ENCODE measurements around the gene WNK3.

DNA sequence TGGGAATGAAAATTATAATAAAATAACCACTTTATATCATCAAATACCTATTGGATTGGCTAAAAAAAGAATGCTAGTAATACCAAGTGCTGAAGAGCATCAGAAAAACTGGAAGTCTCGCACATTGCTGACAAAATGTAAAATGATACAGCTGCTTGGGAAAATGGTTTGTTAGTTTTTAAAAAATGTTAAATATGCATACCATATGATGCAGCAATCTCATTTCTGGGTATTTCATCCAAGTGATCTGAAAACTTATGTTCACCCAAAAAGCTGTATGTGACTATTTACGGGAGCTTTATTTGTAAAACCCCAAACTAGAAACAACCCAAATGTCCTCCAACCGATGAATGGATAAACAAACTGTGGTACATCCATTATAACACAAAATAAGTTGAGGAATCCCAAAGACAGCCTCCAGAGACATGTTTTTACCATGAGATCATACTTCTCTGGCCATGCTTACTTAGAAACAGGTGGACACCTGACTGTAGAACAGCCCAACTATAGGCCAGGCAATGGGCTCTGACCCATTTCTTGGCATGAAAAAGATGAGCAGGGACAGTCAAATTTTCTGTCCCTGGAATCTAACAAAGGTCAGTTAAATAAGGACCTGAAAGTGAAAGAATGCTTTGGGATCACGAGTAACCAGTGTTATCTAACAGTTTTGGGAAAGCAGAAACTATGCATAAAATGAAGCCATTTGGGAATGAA is 127.3 kb downstream of the WNK3 start:
- no peak for TF ChIP-seq RBM22 (IDR thresholded peaks at IDR 0.05; ENCODE audit: low read depth, low read length, poor library complexity, severe bottlenecking)
- TF ChIP-seq, protein P1, sequence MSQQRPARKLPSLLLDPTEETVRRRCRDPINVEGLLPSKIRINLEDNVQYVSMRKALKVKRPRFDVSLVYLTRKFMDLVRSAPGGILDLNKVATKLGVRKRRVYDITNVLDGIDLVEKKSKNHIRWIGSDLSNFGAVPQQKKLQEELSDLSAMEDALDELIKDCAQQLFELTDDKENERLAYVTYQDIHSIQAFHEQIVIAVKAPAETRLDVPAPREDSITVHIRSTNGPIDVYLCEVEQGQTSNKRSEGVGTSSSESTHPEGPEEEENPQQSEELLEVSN (IDR thresholded peaks at IDR 0.05; ENCODE audit: borderline replicate concordance in 1 of 2, extremely low read depth in 1 of 2, insufficient read depth in 1 of 2, insufficient read length in 1 of 2, low read depth in 1 of 2, low read length in 1 of 2, poor library complexity in 1 of 2, severe bottlenecking in 1 of 2), result no peak
- TF ChIP-seq, protein P2, sequence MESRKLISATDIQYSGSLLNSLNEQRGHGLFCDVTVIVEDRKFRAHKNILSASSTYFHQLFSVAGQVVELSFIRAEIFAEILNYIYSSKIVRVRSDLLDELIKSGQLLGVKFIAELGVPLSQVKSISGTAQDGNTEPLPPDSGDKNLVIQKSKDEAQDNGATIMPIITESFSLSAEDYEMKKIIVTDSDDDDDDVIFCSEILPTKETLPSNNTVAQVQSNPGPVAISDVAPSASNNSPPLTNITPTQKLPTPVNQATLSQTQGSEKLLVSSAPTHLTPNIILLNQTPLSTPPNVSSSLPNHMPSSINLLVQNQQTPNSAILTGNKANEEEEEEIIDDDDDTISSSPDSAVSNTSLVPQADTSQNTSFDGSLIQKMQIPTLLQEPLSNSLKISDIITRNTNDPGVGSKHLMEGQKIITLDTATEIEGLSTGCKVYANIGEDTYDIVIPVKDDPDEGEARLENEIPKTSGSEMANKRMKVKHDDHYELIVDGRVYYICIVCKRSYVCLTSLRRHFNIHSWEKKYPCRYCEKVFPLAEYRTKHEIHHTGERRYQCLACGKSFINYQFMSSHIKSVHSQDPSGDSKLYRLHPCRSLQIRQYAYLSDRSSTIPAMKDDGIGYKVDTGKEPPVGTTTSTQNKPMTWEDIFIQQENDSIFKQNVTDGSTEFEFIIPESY (CRISPR knock-in tag; IDR thresholded peaks at IDR 0.05), result no peak
- TF ChIP-seq, protein P3, sequence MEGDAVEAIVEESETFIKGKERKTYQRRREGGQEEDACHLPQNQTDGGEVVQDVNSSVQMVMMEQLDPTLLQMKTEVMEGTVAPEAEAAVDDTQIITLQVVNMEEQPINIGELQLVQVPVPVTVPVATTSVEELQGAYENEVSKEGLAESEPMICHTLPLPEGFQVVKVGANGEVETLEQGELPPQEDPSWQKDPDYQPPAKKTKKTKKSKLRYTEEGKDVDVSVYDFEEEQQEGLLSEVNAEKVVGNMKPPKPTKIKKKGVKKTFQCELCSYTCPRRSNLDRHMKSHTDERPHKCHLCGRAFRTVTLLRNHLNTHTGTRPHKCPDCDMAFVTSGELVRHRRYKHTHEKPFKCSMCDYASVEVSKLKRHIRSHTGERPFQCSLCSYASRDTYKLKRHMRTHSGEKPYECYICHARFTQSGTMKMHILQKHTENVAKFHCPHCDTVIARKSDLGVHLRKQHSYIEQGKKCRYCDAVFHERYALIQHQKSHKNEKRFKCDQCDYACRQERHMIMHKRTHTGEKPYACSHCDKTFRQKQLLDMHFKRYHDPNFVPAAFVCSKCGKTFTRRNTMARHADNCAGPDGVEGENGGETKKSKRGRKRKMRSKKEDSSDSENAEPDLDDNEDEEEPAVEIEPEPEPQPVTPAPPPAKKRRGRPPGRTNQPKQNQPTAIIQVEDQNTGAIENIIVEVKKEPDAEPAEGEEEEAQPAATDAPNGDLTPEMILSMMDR (IDR thresholded peaks at IDR 0.05 in 2 of 3, conservative IDR thresholded peaks at IDR 0.05 in 1 of 3; ENCODE audit: insufficient read depth in 2 of 3, low read depth in 1 of 3, low read length in 3 of 3), result no peak
- no peak for TF ChIP-seq CHD1 (IDR thresholded peaks at IDR 0.05; ENCODE audit: low read length)
- no peak for TF ChIP-seq RAD21 (CRISPR knock-in tag; conservative IDR thresholded peaks at IDR 0.05 in 1 of 2, IDR thresholded peaks at IDR 0.05 in 1 of 2)
- no peak for TF ChIP-seq RBM34 (IDR thresholded peaks at IDR 0.05; ENCODE audit: borderline replicate concordance, insufficient read depth, low read length)
